Astrocyte (in vitro differentiated cells and primary cell): Measurements from ENCODE around the gene SMIM5. TPM values are rescaled to one million over a fixed set of nuclear protein-coding genes. Genes with fewer than 3 reads are reported as not detected.

Experiments used
- DNase-seq: peaks from one replicate; pipeline ENCODE4 v3.0.0-alpha.2; 2010; ENCODE audit warnings: low read depth
- FAIRE-seq: peaks from 2 replicates; lab custom pipeline; 2011; peaks lifted over from hg19 to GRCh38; lab: Jason Lieb, UNC
- H2AFZ ChIP-seq: 2 replicates; pipeline ENCODE4 v1.6.0; 2012; ENCODE audit warnings: low read depth, low read length, inconsistent platforms
- H3K27ac ChIP-seq: 2 replicates; pipeline ENCODE4 v1.5.1; 2011; ENCODE audit warnings: low read depth, low read length, inconsistent platforms
- H3K27me3 ChIP-seq: 2 replicates; pipeline ENCODE4 v1.6.0; 2011; ENCODE audit warnings: low read length, inconsistent platforms; ENCODE audit not compliant: insufficient read depth
- H3K36me3 ChIP-seq: 2 replicates; pipeline ENCODE4 v1.5.1; 2011; ENCODE audit warnings: low read length, inconsistent platforms; ENCODE audit not compliant: insufficient read depth
- H3K4me1 ChIP-seq: 2 replicates; pipeline ENCODE4 v1.5.1; 2011; ENCODE audit warnings: low read length, inconsistent platforms; ENCODE audit not compliant: insufficient read depth
- H3K4me2 ChIP-seq: 2 replicates; pipeline ENCODE4 v1.6.0; 2012; ENCODE audit warnings: low read length, inconsistent platforms
- H3K4me3 ChIP-seq: 2 replicates; pipeline ENCODE4 v1.5.1; 2011; ENCODE audit warnings: low read depth, mild to moderate bottlenecking, low read length, inconsistent platforms; ENCODE audit not compliant: insufficient read depth
- H3K79me2 ChIP-seq: 2 replicates; pipeline ENCODE4 v1.6.0; 2012; ENCODE audit warnings: mild to moderate bottlenecking, low read length, inconsistent platforms; ENCODE audit not compliant: insufficient read depth
- H3K9ac ChIP-seq: 2 replicates; pipeline ENCODE4 v1.6.0; 2012; ENCODE audit warnings: mild to moderate bottlenecking, low read length, inconsistent platforms
- H3K9me3 ChIP-seq: 2 replicates; pipeline ENCODE4 v1.5.1; 2012; ENCODE audit warnings: low read depth, mild to moderate bottlenecking, low read length, inconsistent platforms; ENCODE audit not compliant: insufficient read depth
- H4K20me1 ChIP-seq: 2 replicates; pipeline ENCODE4 v1.6.0; 2012; ENCODE audit warnings: low read length, inconsistent platforms; ENCODE audit not compliant: insufficient read depth
- H3K27ac Mint-ChIP-seq: one replicate; pipeline ENCODE4 v1.8.0; 2021; ENCODE audit warnings: mild to moderate bottlenecking, mixed read lengths; ENCODE audit not compliant: unreplicated experiment
- H3K27me3 Mint-ChIP-seq: one replicate; pipeline ENCODE4 v1.8.0; 2021; ENCODE audit warnings: low read depth, mixed read lengths; ENCODE audit not compliant: unreplicated experiment
- H3K36me3 Mint-ChIP-seq: one replicate; pipeline ENCODE4 v1.8.0; 2021; ENCODE audit warnings: low read depth, mixed read lengths; ENCODE audit not compliant: unreplicated experiment
- H3K4me1 Mint-ChIP-seq: one replicate; pipeline ENCODE4 v1.8.0; 2021; ENCODE audit warnings: low read depth, mixed read lengths; ENCODE audit not compliant: unreplicated experiment
- H3K4me3 Mint-ChIP-seq: one replicate; pipeline ENCODE4 v1.8.0; 2021; ENCODE audit warnings: mild to moderate bottlenecking, moderate library complexity, mixed read lengths; ENCODE audit not compliant: unreplicated experiment
- H3K9me3 Mint-ChIP-seq: one replicate; pipeline ENCODE4 v1.8.0; 2021; ENCODE audit warnings: mild to moderate bottlenecking, mixed read lengths; ENCODE audit not compliant: unreplicated experiment
- CTCF ChIP-seq: IDR thresholded peaks from 2 replicates; pipeline ENCODE4 v1.5.1; 2011; ENCODE audit warnings: low read depth, mild to moderate bottlenecking, inconsistent platforms, low read length, moderate library complexity; ENCODE audit not compliant: insufficient read depth
- EZH2 ChIP-seq: IDR thresholded peaks from 2 replicates; pipeline ENCODE4 v1.6.1; 2012; ENCODE audit warnings: mild to moderate bottlenecking, low read length, inconsistent platforms; ENCODE audit not compliant: insufficient read depth
- total RNA-seq: library from RNA; stranded (reverse); gene quantifications from 2 replicates; pipeline ENCODE4 v1.2.1, GENCODE V29; 2021

Gene SMIM5
- total RNA-seq, 1 donor from 2014 or later = 0.07 TPM

DNA sequence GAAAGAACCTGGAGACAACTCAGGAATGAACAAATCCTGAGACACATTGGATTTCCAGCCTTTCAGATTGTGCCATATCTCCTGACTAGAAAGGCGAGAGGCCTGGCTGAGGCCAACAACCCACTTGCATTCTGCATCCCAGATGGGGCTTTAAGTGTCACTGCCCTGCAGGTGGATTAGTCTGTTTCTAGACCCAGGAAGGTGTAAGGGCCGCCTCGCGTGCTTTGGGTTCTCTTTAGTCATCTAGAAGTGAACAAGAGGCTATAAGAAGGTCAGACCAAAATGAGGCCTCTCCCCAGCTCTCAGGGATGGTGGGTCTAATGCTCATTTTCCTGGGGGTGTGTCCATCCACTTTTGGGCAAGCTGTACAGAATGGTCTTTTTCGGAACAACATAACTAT, 38.8 kb downstream of the SMIM5 start:
- Histone ChIP-seq H3K4me3 (no peak overlapping the region), H3K36me3 (peaks cover 45% of the 10 kb centered on the region), H4K20me1 (peaks cover 24% of the 10 kb centered on the region), H3K9ac (no peak overlapping the region), H2AFZ (no peak overlapping the region), H3K4me1 (peaks cover 13% of the 10 kb centered on the region), H3K4me2 (no peak overlapping the region), H3K27me3 (no peaks in the 10 kb centered on the region), H3K79me2 (peaks cover 85% of the 10 kb centered on the region), H3K27ac (no peak overlapping the region), H3K9me3 (no peaks in the 10 kb centered on the region)
- H3K27ac Mint-ChIP-seq = no peak overlapping the region
- no peaks in the 10 kb centered on the region for H3K27me3 Mint-ChIP-seq
- FAIRE-seq = no peak
- TF ChIP-seq EZH2 = no peak
- TF ChIP-seq CTCF = no peak
- peaks cover 16% of the 10 kb centered on the region for H3K4me1 Mint-ChIP-seq
- DNase-seq = no peak
- H3K4me3 Mint-ChIP-seq = no peak overlapping the region
- no peaks in the 10 kb centered on the region for H3K9me3 Mint-ChIP-seq
- H3K36me3 Mint-ChIP-seq = peaks cover 10% of the 10 kb centered on the region

DNA sequence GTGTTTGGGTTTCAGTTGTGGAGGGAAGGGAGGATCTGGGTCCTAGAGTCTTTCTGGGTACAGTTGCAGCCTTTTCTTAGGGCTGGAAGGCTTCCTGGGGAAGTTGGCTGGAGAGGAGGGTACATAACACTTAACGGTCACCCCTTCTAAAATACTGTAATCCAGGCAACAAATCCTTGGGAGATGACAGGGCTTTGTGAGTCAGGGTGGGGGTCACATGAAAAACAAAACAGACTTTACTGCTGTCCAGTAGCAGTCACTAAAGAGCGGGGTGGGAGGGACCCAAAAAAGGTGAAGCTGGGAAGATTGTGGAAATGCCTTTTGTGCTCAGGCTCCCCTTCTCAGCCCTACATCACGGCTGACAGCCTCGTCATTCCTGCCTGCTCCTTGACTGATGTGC, 40.3 kb downstream of the SMIM5 start:
- Mint-ChIP-seq H3K9me3 (no peaks in the 10 kb centered on the region), H3K4me1 (peaks cover 16% of the 10 kb centered on the region), H3K27me3 (no peaks in the 10 kb centered on the region), H3K4me3 (no peak overlapping the region), H3K27ac (no peak overlapping the region), H3K36me3 (peaks cover 10% of the 10 kb centered on the region)
- H3K27me3 ChIP-seq = no peaks in the 10 kb centered on the region
- H3K9me3 ChIP-seq = no peaks in the 10 kb centered on the region
- no peak overlapping the region for H2AFZ ChIP-seq
- peaks cover 82% of the 10 kb centered on the region for H3K79me2 ChIP-seq
- no peak overlapping the region for H3K4me3 ChIP-seq
- peaks cover 49% of the 10 kb centered on the region for H3K36me3 ChIP-seq
- H3K4me1 ChIP-seq = peaks cover 14% of the 10 kb centered on the region
- TF ChIP-seq CTCF (no peak), EZH2 (no peak)
- H3K27ac ChIP-seq = no peak overlapping the region
- H3K9ac ChIP-seq = no peak overlapping the region
- no peak for FAIRE-seq
- H3K4me2 ChIP-seq = no peak overlapping the region
- peaks cover 29% of the 10 kb centered on the region for H4K20me1 ChIP-seq
- DNase-seq = no peak

DNA sequence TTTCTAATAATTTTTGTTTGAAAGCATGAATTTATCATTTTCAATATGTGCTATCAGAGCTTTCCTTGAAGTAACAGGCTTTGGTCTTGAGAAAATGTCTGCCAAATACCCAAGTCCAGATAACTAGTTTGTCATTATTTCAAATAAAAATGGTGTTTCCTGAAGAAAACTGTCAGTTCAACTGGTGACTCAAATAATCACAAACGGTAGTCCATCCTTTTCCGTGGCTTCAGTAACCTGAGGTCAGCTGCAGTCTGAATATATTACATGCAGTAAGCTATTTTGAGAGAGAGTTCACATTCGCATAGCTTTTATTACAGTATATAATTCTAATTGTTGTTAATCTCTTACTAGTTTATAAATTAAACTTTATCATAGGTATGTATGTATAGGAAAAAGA, 43.2 kb downstream of the SMIM5 start:
- no peak for FAIRE-seq
- H3K36me3 ChIP-seq = peaks cover 29% of the 10 kb centered on the region

More for the DNA sequence above, 43.2 kb downstream of the SMIM5 start:
- Histone ChIP-seq H3K9me3 (no peaks in the 10 kb centered on the region), H3K27ac (no peak overlapping the region), H3K27me3 (no peaks in the 10 kb centered on the region), H2AFZ (no peak overlapping the region), H3K79me2 (peaks cover 79% of the 10 kb centered on the region), H3K9ac (no peak overlapping the region), H4K20me1 (peaks cover 31% of the 10 kb centered on the region), H3K4me3 (no peak overlapping the region), H3K4me2 (no peak overlapping the region), H3K4me1 (peaks cover 36% of the 10 kb centered on the region)
- no peak overlapping the region for H3K27ac Mint-ChIP-seq
- DNase-seq = no peak
- no peaks in the 10 kb centered on the region for H3K9me3 Mint-ChIP-seq
- H3K4me1 Mint-ChIP-seq = peaks cover 18% of the 10 kb centered on the region
- H3K4me3 Mint-ChIP-seq = no peak overlapping the region
- peaks cover 6% of the 10 kb centered on the region for H3K36me3 Mint-ChIP-seq
- TF ChIP-seq CTCF = no peak
- no peak for TF ChIP-seq EZH2
- no peaks in the 10 kb centered on the region for H3K27me3 Mint-ChIP-seq
